ENCODE data around the gene NHS.

DNA sequence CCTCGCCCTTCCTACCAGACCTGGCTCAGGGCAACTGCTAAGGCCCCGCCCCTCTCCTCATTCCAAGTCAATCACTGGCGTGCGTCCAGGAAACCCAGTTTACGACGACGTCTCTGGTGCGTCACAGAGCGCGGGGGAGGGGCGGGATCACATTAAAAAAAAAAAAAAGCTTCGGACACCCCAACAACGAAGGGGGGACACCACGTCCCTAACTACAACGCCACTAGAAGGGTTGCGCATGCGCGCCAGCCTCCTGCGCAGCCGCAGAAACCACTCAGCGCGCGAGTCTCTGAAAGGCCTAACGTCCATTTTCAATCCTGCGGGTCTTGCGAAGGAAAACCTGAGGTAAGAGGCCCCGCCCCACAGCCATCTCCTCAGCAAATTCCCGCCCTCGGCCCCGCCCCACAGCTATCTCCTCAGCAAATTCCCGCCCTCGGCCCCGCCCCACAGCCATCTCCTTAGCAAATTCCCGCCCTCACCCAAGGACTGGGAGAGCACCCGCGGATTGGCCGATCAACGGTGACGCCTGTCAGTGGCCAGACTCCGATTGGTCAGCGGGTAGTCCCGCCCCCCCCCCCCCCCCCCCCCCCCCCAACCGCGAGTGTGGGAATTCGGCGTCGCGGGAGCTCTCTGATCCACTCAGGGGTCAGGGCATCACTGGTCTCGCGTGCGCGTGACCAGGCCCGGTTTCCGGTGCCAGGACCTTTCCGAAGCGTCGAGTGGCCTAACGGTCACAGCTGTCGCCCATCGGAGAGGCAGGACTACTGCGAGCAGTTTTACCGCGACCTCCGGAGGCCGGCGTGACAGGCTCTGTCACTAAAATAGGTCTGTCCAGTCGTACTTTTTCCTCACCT is 362.1 kb downstream of the NHS start, which contains the start of gene SCML1:
- TF ChIP-seq, protein P1, sequence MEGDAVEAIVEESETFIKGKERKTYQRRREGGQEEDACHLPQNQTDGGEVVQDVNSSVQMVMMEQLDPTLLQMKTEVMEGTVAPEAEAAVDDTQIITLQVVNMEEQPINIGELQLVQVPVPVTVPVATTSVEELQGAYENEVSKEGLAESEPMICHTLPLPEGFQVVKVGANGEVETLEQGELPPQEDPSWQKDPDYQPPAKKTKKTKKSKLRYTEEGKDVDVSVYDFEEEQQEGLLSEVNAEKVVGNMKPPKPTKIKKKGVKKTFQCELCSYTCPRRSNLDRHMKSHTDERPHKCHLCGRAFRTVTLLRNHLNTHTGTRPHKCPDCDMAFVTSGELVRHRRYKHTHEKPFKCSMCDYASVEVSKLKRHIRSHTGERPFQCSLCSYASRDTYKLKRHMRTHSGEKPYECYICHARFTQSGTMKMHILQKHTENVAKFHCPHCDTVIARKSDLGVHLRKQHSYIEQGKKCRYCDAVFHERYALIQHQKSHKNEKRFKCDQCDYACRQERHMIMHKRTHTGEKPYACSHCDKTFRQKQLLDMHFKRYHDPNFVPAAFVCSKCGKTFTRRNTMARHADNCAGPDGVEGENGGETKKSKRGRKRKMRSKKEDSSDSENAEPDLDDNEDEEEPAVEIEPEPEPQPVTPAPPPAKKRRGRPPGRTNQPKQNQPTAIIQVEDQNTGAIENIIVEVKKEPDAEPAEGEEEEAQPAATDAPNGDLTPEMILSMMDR (IDR thresholded peaks at IDR 0.05), result no peak
- no peak for TF ChIP-seq ZFX (IDR thresholded peaks at IDR 0.05; ENCODE audit: borderline replicate concordance)
